Breast epithelium (tissue), 3 donors: ENCODE measurements around the gene MED19.

Experiments used
- POLR2A ChIP-seq: fragments of 450-650 bp; IDR thresholded peaks from one replicate; pipeline ENCODE4 v1.6.1; 2016; ENCODE audit warnings: antibody characterized with exemption, mild to moderate bottlenecking, moderate library complexity
- TF ChIP-seq, protein P1 (sequence below), 3 donors: fragments of 450-650 bp; IDR thresholded peaks; one replicate each; pipeline ENCODE4 v1.5.1; 2016 to 2017; ENCODE audit warnings: antibody characterized with exemption in 3 of 3, mild to moderate bottlenecking in 3 of 3, moderate library complexity in 3 of 3

DNA sequence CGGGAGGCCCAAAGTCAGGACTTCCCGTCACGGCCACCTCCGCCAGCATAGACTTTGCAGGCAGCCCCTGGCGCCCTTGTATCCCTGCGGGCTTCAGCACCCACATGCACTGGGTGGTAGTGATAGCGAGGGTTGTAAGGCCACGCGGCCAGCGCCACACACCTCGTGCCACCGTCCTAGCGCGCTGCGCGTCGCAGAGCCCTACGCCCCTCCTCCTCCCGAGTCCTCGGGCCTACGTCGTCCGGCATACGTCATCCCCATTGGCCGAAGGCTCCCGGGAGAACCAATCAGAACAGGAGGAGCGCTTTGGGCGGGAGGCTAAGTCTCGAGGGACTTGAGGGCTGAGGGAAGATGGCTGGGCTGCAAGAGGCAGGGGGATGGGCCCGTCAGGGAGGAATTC lies 40.9 kb upstream of the MED19 start:
- TF ChIP-seq, protein P1, sequence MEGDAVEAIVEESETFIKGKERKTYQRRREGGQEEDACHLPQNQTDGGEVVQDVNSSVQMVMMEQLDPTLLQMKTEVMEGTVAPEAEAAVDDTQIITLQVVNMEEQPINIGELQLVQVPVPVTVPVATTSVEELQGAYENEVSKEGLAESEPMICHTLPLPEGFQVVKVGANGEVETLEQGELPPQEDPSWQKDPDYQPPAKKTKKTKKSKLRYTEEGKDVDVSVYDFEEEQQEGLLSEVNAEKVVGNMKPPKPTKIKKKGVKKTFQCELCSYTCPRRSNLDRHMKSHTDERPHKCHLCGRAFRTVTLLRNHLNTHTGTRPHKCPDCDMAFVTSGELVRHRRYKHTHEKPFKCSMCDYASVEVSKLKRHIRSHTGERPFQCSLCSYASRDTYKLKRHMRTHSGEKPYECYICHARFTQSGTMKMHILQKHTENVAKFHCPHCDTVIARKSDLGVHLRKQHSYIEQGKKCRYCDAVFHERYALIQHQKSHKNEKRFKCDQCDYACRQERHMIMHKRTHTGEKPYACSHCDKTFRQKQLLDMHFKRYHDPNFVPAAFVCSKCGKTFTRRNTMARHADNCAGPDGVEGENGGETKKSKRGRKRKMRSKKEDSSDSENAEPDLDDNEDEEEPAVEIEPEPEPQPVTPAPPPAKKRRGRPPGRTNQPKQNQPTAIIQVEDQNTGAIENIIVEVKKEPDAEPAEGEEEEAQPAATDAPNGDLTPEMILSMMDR (IDR thresholded peaks at IDR 0.05) = no peak
- TF ChIP-seq POLR2A = no peak
